T-helper 17 cell (primary cell): Measurements from ENCODE around the gene PEPD. TPM values are rescaled to one million over a fixed set of nuclear protein-coding genes. Genes with fewer than 3 reads are reported as not detected.
A peak's percentile ranks its signal among the peaks of the same experiment; 100 is the strongest.

Source experiments
- ATAC-seq: fragments of 150-1000 bp; cut with Tn5 transposase; 2 replicates; pipeline ENCODE4 v1.10.0; 2021; ENCODE audit warnings: mild to moderate bottlenecking, moderate library complexity
- DNase-seq, 3 donors: peaks; one replicate each; pipeline versions ENCODE4 v3.0.0 to v3.0.0-alpha.2; 2020 to 2021
- H3K9me3 ChIP-seq: one replicate; pipeline ENCODE4 v1.7.0; 2013; ENCODE audit warnings: low read length, mild to moderate bottlenecking; ENCODE audit not compliant: control insufficient read depth, poor library complexity, severe bottlenecking
- H3K27ac Mint-ChIP-seq: one replicate; pipeline ENCODE4 v1.8.0; 2022; ENCODE audit warnings: mild to moderate bottlenecking, moderate library complexity, mixed read lengths
- H3K27me3 Mint-ChIP-seq: one replicate; pipeline ENCODE4 v1.8.0; 2022; ENCODE audit warnings: mixed read lengths
- H3K36me3 Mint-ChIP-seq: one replicate; pipeline ENCODE4 v1.8.0; 2022; ENCODE audit warnings: low read depth, mixed read lengths
- H3K4me1 Mint-ChIP-seq: one replicate; pipeline ENCODE4 v1.8.0; 2022; ENCODE audit warnings: mild to moderate bottlenecking, mixed read lengths
- H3K4me3 Mint-ChIP-seq: one replicate; pipeline ENCODE4 v1.8.0; 2022; ENCODE audit warnings: mild to moderate bottlenecking, moderate library complexity, mixed read lengths
- total RNA-seq, 4 donors: library from RNA in 2 of 4; stranded (reverse) in 2 of 4; gene quantifications; one replicate each; pipeline ENCODE4 v1.2.3 and lab custom pipeline; 2022 to 2026

PEPD gene
- total RNA-seq, 2 donors from 2014 or later, result 38.5 to 41.4 TPM

DNA sequence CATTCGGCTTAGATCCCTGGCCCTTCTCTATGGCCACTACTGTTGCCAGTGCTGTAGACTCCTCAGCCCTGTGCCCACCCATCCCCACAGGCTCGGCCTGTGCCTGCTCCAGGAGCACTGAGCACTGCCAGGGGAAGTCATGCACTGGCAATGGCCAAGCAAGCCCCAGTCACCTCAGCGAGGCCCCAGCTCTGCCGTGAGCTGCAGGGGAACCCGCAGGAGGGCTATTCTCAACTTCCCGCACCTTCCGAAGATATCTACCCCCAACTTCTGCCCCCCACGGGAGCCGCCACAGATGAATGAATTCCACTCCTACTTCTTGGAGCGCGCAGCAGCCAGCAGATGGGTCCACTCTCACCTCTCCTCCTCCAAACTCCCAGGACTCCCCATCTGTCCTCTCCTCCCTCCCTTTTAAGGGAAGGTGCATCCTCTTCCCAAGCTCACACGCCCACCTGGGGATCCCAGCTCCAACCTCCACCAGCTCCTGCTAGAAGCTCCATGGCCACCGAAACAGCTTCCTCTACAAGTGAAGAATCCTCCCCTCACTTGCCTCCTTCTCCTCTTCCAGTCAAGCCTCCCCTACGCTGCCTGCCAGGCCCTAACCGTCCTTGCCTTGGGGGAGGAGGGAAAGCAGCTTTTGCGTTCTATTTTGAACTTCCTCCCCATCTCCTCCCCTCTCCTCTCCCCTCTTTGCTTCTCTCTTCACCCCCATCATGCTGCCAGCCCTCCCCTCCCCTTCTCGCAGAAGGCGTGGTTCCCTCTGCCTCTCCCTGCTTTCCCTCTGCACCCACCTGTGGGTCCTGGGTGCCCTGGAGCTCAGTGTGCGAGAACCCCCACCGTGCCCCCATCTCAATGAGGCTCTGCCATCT is 52.2 kb downstream of the PEPD start:
- ATAC-seq (no peak), DNase-seq (no peak)
- Mint-ChIP-seq H3K27me3 (no peaks in the 10 kb centered on the region), H3K4me1 (peaks cover 23% of the 10 kb centered on the region), H3K4me3 (no peak overlapping the region), H3K36me3 (peaks cover 8% of the 10 kb centered on the region), H3K27ac (peak overlapping the region; percentile 82)
- H3K9me3 ChIP-seq, result no peaks in the 10 kb centered on the region

- Mint-ChIP-seq H3K36me3 (peaks cover 6% of the 10 kb centered on the region), H3K4me1 (peaks cover 18% of the 10 kb centered on the region), H3K27ac (no peak overlapping the region), H3K27me3 (no peaks in the 10 kb centered on the region), H3K4me3 (no peak overlapping the region)
- DNase-seq (no peak), ATAC-seq (no peak)
- no peaks in the 10 kb centered on the region for H3K9me3 ChIP-seq
These were observed 53.0 kb downstream of the PEPD start for GRCh38 chr19:33468361-33469170.

DNA sequence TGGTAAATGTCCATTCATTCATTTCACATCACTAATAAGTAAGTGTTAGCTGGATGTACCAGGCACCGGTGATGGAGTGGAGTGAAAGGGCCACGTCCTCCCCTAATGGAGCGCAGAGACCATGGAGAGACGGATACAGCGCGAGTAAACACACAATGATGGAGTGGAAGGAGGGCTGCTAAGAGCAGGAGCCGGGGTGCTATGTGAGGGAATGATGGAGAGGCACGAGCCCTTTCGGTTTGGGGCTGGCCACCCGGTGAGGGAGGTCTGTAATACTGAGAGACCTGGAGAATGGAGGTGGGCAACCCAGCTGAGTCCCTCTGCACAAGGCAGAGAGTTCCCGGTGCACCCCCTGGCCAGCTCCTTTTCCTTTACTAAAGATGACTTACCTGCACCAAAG is 53.7 kb downstream of the PEPD start:
- ATAC-seq (no peak), DNase-seq (no peak)
- Mint-ChIP-seq H3K36me3 (peaks cover 6% of the 10 kb centered on the region), H3K4me3 (no peak overlapping the region), H3K27ac (no peak overlapping the region), H3K27me3 (no peaks in the 10 kb centered on the region), H3K4me1 (peaks cover 15% of the 10 kb centered on the region)
- H3K9me3 ChIP-seq, result no peaks in the 10 kb centered on the region

GRCh38 chr19:33465834-33466233 is 55.8 kb downstream of the PEPD start:
- no peak for DNase-seq
- no peak for ATAC-seq
- H3K27ac Mint-ChIP-seq, result no peak overlapping the region
- peaks cover 9% of the 10 kb centered on the region for H3K4me1 Mint-ChIP-seq
- H3K27me3 Mint-ChIP-seq, result no peaks in the 10 kb centered on the region
- H3K36me3 Mint-ChIP-seq, result peaks cover 6% of the 10 kb centered on the region
- no peaks in the 10 kb centered on the region for H3K9me3 ChIP-seq
- H3K4me3 Mint-ChIP-seq, result no peak overlapping the region

GRCh38 chr19:33465371-33465770 is 56.2 kb downstream of the PEPD start:
- no peak overlapping the region for H3K27ac Mint-ChIP-seq
- DNase-seq (no peak), ATAC-seq (no peak)

GRCh38 chr19:33464733-33465115 is 56.9 kb downstream of the PEPD start:
- DNase-seq, result no peak
- H3K4me3 Mint-ChIP-seq, result no peak overlapping the region
- no peaks in the 10 kb centered on the region for H3K27me3 Mint-ChIP-seq
- H3K9me3 ChIP-seq, result no peaks in the 10 kb centered on the region
- peaks cover 9% of the 10 kb centered on the region for H3K4me1 Mint-ChIP-seq
- peaks cover 6% of the 10 kb centered on the region for H3K36me3 Mint-ChIP-seq
- H3K27ac Mint-ChIP-seq, result no peak overlapping the region
- ATAC-seq, result no peak

More at GRCh38 chr19:33465371-33465770, 56.2 kb downstream of the PEPD start:
- peaks cover 11% of the 10 kb centered on the region for H3K4me1 Mint-ChIP-seq
- no peaks in the 10 kb centered on the region for H3K9me3 ChIP-seq
- no peak overlapping the region for H3K4me3 Mint-ChIP-seq
- peaks cover 6% of the 10 kb centered on the region for H3K36me3 Mint-ChIP-seq
- no peaks in the 10 kb centered on the region for H3K27me3 Mint-ChIP-seq

DNA sequence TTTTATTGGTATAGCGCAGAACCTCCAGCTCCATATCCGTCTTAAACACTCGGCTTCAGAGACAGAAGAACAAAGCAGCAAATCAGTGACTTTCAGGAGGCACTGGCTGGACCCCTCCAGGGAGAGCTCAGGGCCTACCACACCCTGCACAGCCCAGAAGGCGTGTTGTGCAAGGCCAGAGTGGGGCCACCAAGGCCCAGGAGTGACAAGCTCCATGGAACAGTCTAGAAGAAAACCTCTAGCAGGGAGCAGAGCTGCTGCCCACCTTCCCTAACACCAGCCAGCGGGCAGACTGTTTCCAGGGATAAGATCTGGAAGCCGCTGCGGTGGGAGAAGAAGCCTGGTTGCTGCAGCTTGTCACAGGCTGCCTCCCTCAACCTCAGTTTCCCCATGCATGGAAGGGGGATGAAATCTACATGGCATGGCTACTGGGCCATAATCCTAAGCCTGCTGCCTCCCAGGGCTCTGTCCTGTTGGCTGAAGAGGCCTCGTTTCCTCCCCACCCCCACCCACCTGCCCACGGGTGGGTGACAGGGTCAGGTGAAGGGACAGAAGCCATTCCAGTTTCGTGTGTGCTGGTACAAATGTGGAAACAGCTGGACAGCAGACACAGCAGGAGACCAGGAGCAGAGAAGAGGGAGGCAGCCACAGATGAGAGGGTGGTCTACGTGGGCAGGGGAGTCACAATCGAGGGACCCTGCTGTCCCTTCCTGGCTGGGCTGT is 57.4 kb downstream of the PEPD start:
- peaks cover 9% of the 10 kb centered on the region for H3K4me1 Mint-ChIP-seq
- DNase-seq (no peak), ATAC-seq (no peak)
- no peaks in the 10 kb centered on the region for H3K27me3 Mint-ChIP-seq
- H3K36me3 Mint-ChIP-seq, result peaks cover 3% of the 10 kb centered on the region
- H3K27ac Mint-ChIP-seq, result peak overlapping the region; percentile 37
- H3K4me3 Mint-ChIP-seq, result no peak overlapping the region
- no peaks in the 10 kb centered on the region for H3K9me3 ChIP-seq

GRCh38 chr19:33463199-33463598 is 58.4 kb downstream of the PEPD start:
- no peaks in the 10 kb centered on the region for H3K9me3 ChIP-seq
- no peak for DNase-seq
- H3K27ac Mint-ChIP-seq, result no peak overlapping the region
- no peaks in the 10 kb centered on the region for H3K27me3 Mint-ChIP-seq
- no peak for ATAC-seq
- peaks cover 3% of the 10 kb centered on the region for H3K36me3 Mint-ChIP-seq
- H3K4me1 Mint-ChIP-seq, result peaks cover 9% of the 10 kb centered on the region
- H3K4me3 Mint-ChIP-seq, result no peak overlapping the region

DNA sequence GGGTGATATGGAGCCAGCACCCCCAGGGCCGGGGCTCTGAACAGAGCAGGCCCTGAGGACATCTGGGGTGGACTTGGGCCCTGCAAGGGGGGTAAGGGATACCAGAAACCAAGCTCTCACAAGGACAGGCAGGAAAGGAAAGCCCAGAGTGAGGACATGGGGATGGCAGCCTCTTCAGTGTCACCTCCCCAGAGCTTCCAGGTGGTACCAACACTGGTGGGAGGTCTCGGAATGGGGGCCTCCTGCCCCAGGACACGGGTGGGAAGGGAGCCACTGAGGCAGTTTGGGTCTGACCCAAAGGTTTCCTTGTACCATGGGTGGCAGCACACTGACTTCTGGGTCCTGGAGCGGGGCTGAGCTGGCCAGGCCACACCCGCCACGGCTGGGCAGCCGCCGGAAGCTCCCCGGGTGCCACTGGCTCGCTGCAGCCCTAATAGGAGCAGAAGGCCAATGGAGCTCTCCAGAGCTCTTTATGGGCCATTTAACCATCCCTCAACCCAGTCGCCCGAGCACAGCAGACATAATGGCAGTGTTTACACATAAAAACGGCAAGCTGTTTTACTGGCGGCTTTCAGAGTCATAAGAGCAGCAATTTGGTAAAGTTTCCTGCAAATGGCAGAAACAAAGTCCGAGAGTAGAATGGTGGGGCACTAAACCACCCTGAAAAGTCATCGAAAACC is 59.3 kb downstream of the PEPD start:
- H3K36me3 Mint-ChIP-seq, result peaks cover 3% of the 10 kb centered on the region
- DNase-seq (no peak), ATAC-seq (no peak)
- H3K27ac Mint-ChIP-seq, result no peak overlapping the region
- H3K4me1 Mint-ChIP-seq, result peaks cover 5% of the 10 kb centered on the region
- no peaks in the 10 kb centered on the region for H3K27me3 Mint-ChIP-seq
- no peak overlapping the region for H3K4me3 Mint-ChIP-seq
- H3K9me3 ChIP-seq, result no peaks in the 10 kb centered on the region

- no peak for DNase-seq
- no peaks in the 10 kb centered on the region for H3K9me3 ChIP-seq
- Mint-ChIP-seq H3K27ac (no peak overlapping the region), H3K36me3 (peaks cover 3% of the 10 kb centered on the region), H3K27me3 (no peaks in the 10 kb centered on the region), H3K4me1 (peaks cover 5% of the 10 kb centered on the region), H3K4me3 (no peak overlapping the region)
- ATAC-seq, result no peak
These were observed 60.1 kb downstream of the PEPD start for GRCh38 chr19:33461256-33462111.

DNA sequence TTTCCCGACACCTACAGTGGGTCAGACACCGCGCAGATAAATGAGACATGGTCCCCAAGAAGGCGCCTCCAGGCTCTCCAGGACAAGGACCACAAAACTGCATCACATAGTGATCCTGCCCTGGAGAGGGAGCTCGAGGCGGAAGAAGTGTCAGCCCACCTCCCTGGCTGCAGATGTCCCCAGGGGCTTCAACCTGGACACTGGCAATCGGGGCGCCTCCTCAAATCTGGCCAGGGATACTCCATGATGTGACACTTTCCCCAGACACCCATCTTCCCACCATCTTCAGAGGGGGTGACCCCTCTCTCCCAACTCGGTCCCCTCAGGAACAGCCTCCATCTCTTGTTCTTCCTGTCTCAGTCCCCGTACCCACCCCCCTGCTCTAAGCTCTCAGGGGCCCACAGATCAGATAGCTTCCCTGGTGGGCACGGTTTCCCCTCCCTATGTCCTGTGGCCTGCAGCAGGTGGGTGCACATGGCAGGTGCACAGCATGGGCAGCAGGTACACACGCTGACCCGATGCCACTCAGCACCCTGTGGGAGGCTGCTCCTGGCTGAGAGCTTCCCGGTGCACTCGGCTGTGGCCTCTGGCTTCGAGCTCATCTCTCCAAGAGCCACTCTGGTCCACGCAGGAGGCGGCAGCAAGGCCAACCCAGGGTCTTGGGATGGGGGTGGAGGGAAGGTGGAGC is 61.2 kb downstream of the PEPD start:
- no peak for ATAC-seq
- no peak overlapping the region for H3K4me3 Mint-ChIP-seq

More for the DNA sequence above, 61.2 kb downstream of the PEPD start:
- Mint-ChIP-seq H3K27ac (no peak overlapping the region), H3K27me3 (no peaks in the 10 kb centered on the region), H3K4me1 (peaks cover 5% of the 10 kb centered on the region), H3K36me3 (peaks cover 2% of the 10 kb centered on the region)
- H3K9me3 ChIP-seq, result no peaks in the 10 kb centered on the region
- no peak for DNase-seq
